Measurements from ENCODE around the gene MINDY3.
"Not testable (repeated sequence)": the region's sequence is repeated elsewhere in the genome, so short reads cannot be mapped to it uniquely, and the experiment has no call there.

MINDY3 gene

GRCh38 chr10:15780353-15781135 is 79.8 kb downstream of the MINDY3 start:
- DNase-seq (ENCODE audit: low read depth in 2 of 2) = no peak

- no peak for DNase-seq (ENCODE audit: low read depth in 2 of 2)
These were observed 84.8 kb downstream of the MINDY3 start for GRCh38 chr10:15775513-15775912.

GRCh38 chr10:15774534-15774933 is 85.8 kb downstream of the MINDY3 start:
- not testable (repeated sequence) for DNase-seq (ENCODE audit: low read depth in 2 of 2)

- DNase-seq (ENCODE audit: low read depth in 2 of 2) = no peak
These were observed 95.3 kb downstream of the MINDY3 start for GRCh38 chr10:15764892-15765454.

GRCh38 chr10:15763006-15763405 is 97.3 kb downstream of the MINDY3 start:
- no peak for DNase-seq (ENCODE audit: low read depth in 2 of 2)

- DNase-seq (ENCODE audit: low read depth in 2 of 2) = not testable (repeated sequence)
These were observed 98.1 kb downstream of the MINDY3 start for GRCh38 chr10:15762239-15762638.

GRCh38 chr10:15761224-15761623 is 99.1 kb downstream of the MINDY3 start:
- DNase-seq (ENCODE audit: low read depth in 2 of 2) = not testable (repeated sequence)

GRCh38 chr10:15760681-15761080 is 99.6 kb downstream of the MINDY3 start:
- no peak for DNase-seq (ENCODE audit: low read depth in 2 of 2)

- DNase-seq (ENCODE audit: low read depth in 2 of 2) = no peak
These were observed 101.0 kb downstream of the MINDY3 start for GRCh38 chr10:15759265-15759664.

GRCh38 chr10:15758618-15759017 is 101.7 kb downstream of the MINDY3 start:
- DNase-seq (ENCODE audit: low read depth in 2 of 2) = no peak

GRCh38 chr10:15754937-15755336 is 105.4 kb downstream of the MINDY3 start:
- no peak for DNase-seq (ENCODE audit: low read depth in 2 of 2)

GRCh38 chr10:15751046-15751445 is 109.3 kb downstream of the MINDY3 start:
- DNase-seq (ENCODE audit: low read depth in 2 of 2) = no peak

GRCh38 chr10:15748126-15748525 is 112.2 kb downstream of the MINDY3 start:
- no peak for DNase-seq (ENCODE audit: low read depth in 2 of 2)

GRCh38 chr10:15747632-15748031 is 112.7 kb downstream of the MINDY3 start:
- no peak for DNase-seq (ENCODE audit: low read depth in 2 of 2)

- DNase-seq (ENCODE audit: low read depth in 2 of 2) = no peak
These were observed 114.6 kb downstream of the MINDY3 start for GRCh38 chr10:15745751-15746150.

- no peak for DNase-seq (ENCODE audit: low read depth in 2 of 2)
These were observed 116.0 kb downstream of the MINDY3 start for GRCh38 chr10:15744217-15744865.

- DNase-seq (ENCODE audit: low read depth in 2 of 2) = no peak
These were observed 116.9 kb downstream of the MINDY3 start for GRCh38 chr10:15743443-15743842.

GRCh38 chr10:15742836-15743235 is 117.5 kb downstream of the MINDY3 start:
- DNase-seq (ENCODE audit: low read depth in 2 of 2) = no peak

GRCh38 chr10:15742102-15742501 is 118.2 kb downstream of the MINDY3 start:
- DNase-seq (ENCODE audit: low read depth in 2 of 2) = no peak

- DNase-seq (ENCODE audit: low read depth in 2 of 2) = no peak
These were observed 118.7 kb downstream of the MINDY3 start for GRCh38 chr10:15741581-15741980.

GRCh38 chr10:15740261-15740660 is 120.0 kb downstream of the MINDY3 start:
- DNase-seq (ENCODE audit: low read depth in 2 of 2) = no peak

- no peak for DNase-seq (ENCODE audit: low read depth in 2 of 2)
These were observed 120.9 kb downstream of the MINDY3 start for GRCh38 chr10:15739254-15739970.

Measured in stimulated activated CD8-positive, alpha-beta memory T cell treated with anti-CD3 and anti-CD28 coated beads, Interleukin-15, amount 100 ng/mL, for 48 hours (primary cell).